ENCODE measurements around the gene KDM1B.
A peak's percentile ranks its signal among the peaks of the same experiment; 100 is the strongest.
"Not testable (repeated sequence)": the region's sequence is repeated elsewhere in the genome, so short reads cannot be mapped to it uniquely, and the experiment has no call there.

Gene KDM1B

GRCh38 chr6:18214003-18214402, 58.8 kb downstream of the KDM1B start:
- Mint-ChIP-seq H3K4me3 (peak overlapping the region; percentile 17 to 47), H3K27ac (no peak overlapping the region), H3K9me3 (peaks cover 0 to 3% of the 10 kb centered on the region in 2 donors), H3K4me1 (peaks cover 37 to 60% of the 10 kb centered on the region in 2 donors), H3K36me3 (peaks cover 33 to 68% of the 10 kb centered on the region in 2 donors), H3K27me3 (no peaks in the 10 kb centered on the region)
- DNase-seq (no peak), ATAC-seq (replicated peaks) (peak in 1 of 2 donors; percentile 5)

GRCh38 chr6:18215436-18215835, 60.2 kb downstream of the KDM1B start:
- Mint-ChIP-seq H3K4me3 (peak overlapping the region; percentile 41 to 61), H3K36me3 (peaks cover 39 to 76% of the 10 kb centered on the region in 2 donors), H3K4me1 (peaks cover 37 to 60% of the 10 kb centered on the region in 2 donors), H3K9me3 (peaks cover 0 to 3% of the 10 kb centered on the region in 2 donors), H3K27ac (peak overlapping the region; percentile 75), H3K27me3 (no peaks in the 10 kb centered on the region)
- peak; percentile 60 to 61 for ATAC-seq (replicated peaks)
- DNase-seq = no peak

GRCh38 chr6:18216411-18216810, 61.2 kb downstream of the KDM1B start:
- Mint-ChIP-seq H3K27ac (peak overlapping the region; percentile 26), H3K36me3 (peaks cover 47 to 82% of the 10 kb centered on the region in 2 donors), H3K27me3 (no peaks in the 10 kb centered on the region), H3K4me3 (peak overlapping the region; percentile 44 to 51), H3K4me1 (peaks cover 34 to 52% of the 10 kb centered on the region in 2 donors), H3K9me3 (peaks cover 0 to 3% of the 10 kb centered on the region in 2 donors)
- peak; percentile 38 to 52 for ATAC-seq (replicated peaks)
- DNase-seq = no peak

- no peak for DNase-seq
- Mint-ChIP-seq H3K4me1 (peaks cover 27 to 42% of the 10 kb centered on the region in 2 donors), H3K27me3 (no peaks in the 10 kb centered on the region), H3K4me3 (no peak overlapping the region), H3K9me3 (peaks cover 0 to 3% of the 10 kb centered on the region in 2 donors), H3K27ac (no peak overlapping the region), H3K36me3 (peaks cover 51 to 72% of the 10 kb centered on the region in 2 donors)
- ATAC-seq (replicated peaks) = no peak
Observed at GRCh38 chr6:18218233-18218632, 63.0 kb downstream of the KDM1B start.

- H3K4me1 Mint-ChIP-seq = peaks cover 19 to 33% of the 10 kb centered on the region in 2 donors
- no peak overlapping the region for H3K4me3 Mint-ChIP-seq
- H3K36me3 Mint-ChIP-seq = peaks cover 44 to 61% of the 10 kb centered on the region in 2 donors
- ATAC-seq (replicated peaks) = no peak
- H3K27ac Mint-ChIP-seq = peak overlapping the region; percentile 7
- DNase-seq = no peak
- H3K27me3 Mint-ChIP-seq = no peaks in the 10 kb centered on the region
- H3K9me3 Mint-ChIP-seq = peaks cover 0 to 3% of the 10 kb centered on the region in 2 donors
Observed at GRCh38 chr6:18219591-18219990, 64.4 kb downstream of the KDM1B start.

- peaks cover 42 to 56% of the 10 kb centered on the region in 2 donors for H3K36me3 Mint-ChIP-seq
- no peak overlapping the region for H3K27ac Mint-ChIP-seq
- peaks cover 6 to 16% of the 10 kb centered on the region in 2 donors for H3K4me1 Mint-ChIP-seq
- ATAC-seq (replicated peaks) (no peak), DNase-seq (no peak)
- H3K4me3 Mint-ChIP-seq = no peak overlapping the region
- peaks cover 0 to 3% of the 10 kb centered on the region in 2 donors for H3K9me3 Mint-ChIP-seq
- no peaks in the 10 kb centered on the region for H3K27me3 Mint-ChIP-seq
Observed at GRCh38 chr6:18221288-18221615, 66.0 kb downstream of the KDM1B start.

- Mint-ChIP-seq H3K36me3 (peaks cover 44 to 58% of the 10 kb centered on the region in 2 donors), H3K9me3 (peaks cover 4 to 15% of the 10 kb centered on the region in 2 donors)
- not testable (repeated sequence) for DNase-seq; H3K4me1 Mint-ChIP-seq; H3K27me3 Mint-ChIP-seq; H3K27ac Mint-ChIP-seq; ATAC-seq (replicated peaks); H3K4me3 Mint-ChIP-seq
Observed at GRCh38 chr6:18226451-18227105, 71.4 kb downstream of the KDM1B start.

- not testable (repeated sequence) for ATAC-seq (replicated peaks); H3K4me3 Mint-ChIP-seq; H3K27me3 Mint-ChIP-seq; H3K4me1 Mint-ChIP-seq; DNase-seq; H3K27ac Mint-ChIP-seq
- peaks cover 10 to 19% of the 10 kb centered on the region in 2 donors for H3K9me3 Mint-ChIP-seq
- peaks cover 48 to 61% of the 10 kb centered on the region in 2 donors for H3K36me3 Mint-ChIP-seq
Observed at GRCh38 chr6:18227166-18227565, 71.9 kb downstream of the KDM1B start.

- not testable (repeated sequence) for DNase-seq; H3K4me3 Mint-ChIP-seq; ATAC-seq (replicated peaks); H3K4me1 Mint-ChIP-seq; H3K27ac Mint-ChIP-seq; H3K27me3 Mint-ChIP-seq
- Mint-ChIP-seq H3K9me3 (peaks cover 10 to 23% of the 10 kb centered on the region in 2 donors), H3K36me3 (peaks cover 60 to 73% of the 10 kb centered on the region in 2 donors)
Observed at GRCh38 chr6:18228590-18228989, 73.4 kb downstream of the KDM1B start.

GRCh38 chr6:18231856-18232255, 76.6 kb downstream of the KDM1B start:
- H3K4me3 Mint-ChIP-seq, H3K27ac Mint-ChIP-seq, H3K27me3 Mint-ChIP-seq: not testable (repeated sequence)

GRCh38 chr6:18233770-18234169, 78.5 kb downstream of the KDM1B start:
- DNase-seq; ATAC-seq (replicated peaks); H3K4me3 Mint-ChIP-seq; H3K4me1 Mint-ChIP-seq; H3K27me3 Mint-ChIP-seq; H3K27ac Mint-ChIP-seq: not testable (repeated sequence)
- Mint-ChIP-seq H3K36me3 (peaks cover 68 to 78% of the 10 kb centered on the region in 2 donors), H3K9me3 (peaks cover 17 to 23% of the 10 kb centered on the region in 2 donors)

More at GRCh38 chr6:18231856-18232255, 76.6 kb downstream of the KDM1B start:
- H3K4me1 Mint-ChIP-seq; DNase-seq; ATAC-seq (replicated peaks): not testable (repeated sequence)
- peaks cover 17 to 23% of the 10 kb centered on the region in 2 donors for H3K9me3 Mint-ChIP-seq
- H3K36me3 Mint-ChIP-seq = peaks cover 79 to 84% of the 10 kb centered on the region in 2 donors

- ATAC-seq (replicated peaks) = no peak
- no peak overlapping the region for H3K4me3 Mint-ChIP-seq
- peaks cover 13 to 20% of the 10 kb centered on the region in 2 donors for H3K9me3 Mint-ChIP-seq
- H3K27me3 Mint-ChIP-seq = no peaks in the 10 kb centered on the region
- H3K36me3 Mint-ChIP-seq = peaks cover 62 to 74% of the 10 kb centered on the region in 2 donors
- DNase-seq = no peak
- peak overlapping the region; percentile 39 for H3K27ac Mint-ChIP-seq
- peaks cover 0 to 2% of the 10 kb centered on the region in 2 donors for H3K4me1 Mint-ChIP-seq
Observed at GRCh38 chr6:18234564-18234963, 79.3 kb downstream of the KDM1B start.

- peaks cover 13 to 16% of the 10 kb centered on the region in 2 donors for H3K9me3 Mint-ChIP-seq
- H3K4me1 Mint-ChIP-seq = peaks cover 0 to 2% of the 10 kb centered on the region in 2 donors
- H3K4me3 Mint-ChIP-seq = no peak overlapping the region
- no peak for DNase-seq
- peaks cover 55 to 66% of the 10 kb centered on the region in 2 donors for H3K36me3 Mint-ChIP-seq
- no peaks in the 10 kb centered on the region for H3K27me3 Mint-ChIP-seq
- no peak overlapping the region for H3K27ac Mint-ChIP-seq
- ATAC-seq (replicated peaks) = no peak
Observed at GRCh38 chr6:18235524-18235923, 80.3 kb downstream of the KDM1B start.

GRCh38 chr6:18237167-18237566, 81.9 kb downstream of the KDM1B start:
- no peak for ATAC-seq (replicated peaks)
- H3K36me3 Mint-ChIP-seq = peaks cover 49 to 58% of the 10 kb centered on the region in 2 donors

GRCh38 chr6:18240230-18240629, 85.0 kb downstream of the KDM1B start:
- peaks cover 4 to 18% of the 10 kb centered on the region in 2 donors for H3K4me1 Mint-ChIP-seq
- no peak overlapping the region for H3K27ac Mint-ChIP-seq
- H3K27me3 Mint-ChIP-seq = no peaks in the 10 kb centered on the region
- H3K4me3 Mint-ChIP-seq = no peak overlapping the region
- H3K36me3 Mint-ChIP-seq = peaks cover 40 to 57% of the 10 kb centered on the region in 2 donors
- H3K9me3 Mint-ChIP-seq = no peaks in the 10 kb centered on the region
- ATAC-seq (replicated peaks) = no peak
- DNase-seq = no peak

More at GRCh38 chr6:18237167-18237566, 81.9 kb downstream of the KDM1B start:
- DNase-seq = no peak
- Mint-ChIP-seq H3K9me3 (peaks cover 3 to 7% of the 10 kb centered on the region in 2 donors), H3K4me1 (peaks cover 3 to 9% of the 10 kb centered on the region in 2 donors), H3K27me3 (no peaks in the 10 kb centered on the region), H3K27ac (no peak overlapping the region), H3K4me3 (no peak overlapping the region)

Measured in stimulated activated naive B cell treated with anti-CD40 and anti-IgM and Interleukin-4, amounts not matched to agents 10 μg/mL and 1 μg/mL and 100 μg/mL, for 72 hours (primary cell).